ENCODE results near the gene CADM2.

The CADM2 gene

DNA sequence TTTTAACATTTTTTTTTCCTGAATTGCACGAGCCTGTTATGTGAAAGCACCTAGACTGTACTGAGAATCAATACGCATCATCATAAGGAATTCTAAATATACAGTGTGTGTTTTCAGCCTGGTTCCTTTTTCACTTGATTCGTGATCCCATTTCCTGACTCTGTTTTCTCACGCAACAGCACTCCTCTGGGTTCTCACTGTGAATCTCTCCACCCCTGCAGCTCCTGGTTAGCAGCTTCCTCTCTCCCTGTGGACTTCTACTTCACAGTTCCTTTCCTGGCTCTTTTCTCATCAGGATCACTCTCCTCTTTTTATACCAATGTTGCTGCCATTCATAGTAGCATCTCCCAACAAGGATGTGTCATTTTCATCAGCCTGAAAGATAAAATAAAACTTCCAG lies 297.2 kb downstream of the CADM2 start:
- Histone ChIP-seq H3K9me3 (ENCODE audit: control insufficient read depth, insufficient read depth, low read depth, low read length) (no peaks in the 10 kb centered on the region), H3K4me1 (ENCODE audit: control insufficient read depth, insufficient read depth, low read length) (no peaks in the 10 kb centered on the region), H3K36me3 (ENCODE audit: control insufficient read depth in 2 of 2, insufficient read depth in 1 of 2, low read length in 2 of 2) (no peaks in the 10 kb centered on the region), H3K4me3 (ENCODE audit: low read depth, low read length) (no peak overlapping the region), H3K27ac (ENCODE audit: extremely low read depth, low read depth, low read length) (no peak overlapping the region)
- CTCF ChIA-PET = no interaction called here
- no peak for TF ChIP-seq ZNF521 (tag by site-specific recombination; IDR thresholded peaks at IDR 0.05)
- no peak for TF ChIP-seq ZNF16 (tag by site-specific recombination; IDR thresholded peaks at IDR 0.05; ENCODE audit: low read depth)
- TF ChIP-seq ZNF768 (tag by site-specific recombination; IDR thresholded peaks at IDR 0.05) = no peak
- TF ChIP-seq ZNF221 (tag by site-specific recombination; IDR thresholded peaks at IDR 0.05; ENCODE audit: borderline replicate concordance) = no peak
- TF ChIP-seq ZBTB7A (tag by site-specific recombination; IDR thresholded peaks at IDR 0.05; ENCODE audit: low read depth) = no peak
- TF ChIP-seq ZNF416 (tag by site-specific recombination; IDR thresholded peaks at IDR 0.05) = no peak
- POLR2A ChIA-PET = no interaction called here

GRCh38 chr3:85258326-85258725 lies 299.5 kb downstream of the CADM2 start:
- Histone ChIP-seq H3K9me3 (ENCODE audit: control insufficient read depth, insufficient read depth, low read depth, low read length) (no peaks in the 10 kb centered on the region), H3K36me3 (ENCODE audit: control insufficient read depth in 2 of 2, insufficient read depth in 1 of 2, low read length in 2 of 2) (no peaks in the 10 kb centered on the region), H3K27ac (ENCODE audit: extremely low read depth, low read depth, low read length) (no peak overlapping the region), H3K4me3 (ENCODE audit: low read depth, low read length) (no peak overlapping the region), H3K4me1 (ENCODE audit: control insufficient read depth, insufficient read depth, low read length) (no peaks in the 10 kb centered on the region)
- POLR2A ChIA-PET = no interaction called here
- CTCF ChIA-PET = no interaction called here
- TF ChIP-seq, protein P1, sequence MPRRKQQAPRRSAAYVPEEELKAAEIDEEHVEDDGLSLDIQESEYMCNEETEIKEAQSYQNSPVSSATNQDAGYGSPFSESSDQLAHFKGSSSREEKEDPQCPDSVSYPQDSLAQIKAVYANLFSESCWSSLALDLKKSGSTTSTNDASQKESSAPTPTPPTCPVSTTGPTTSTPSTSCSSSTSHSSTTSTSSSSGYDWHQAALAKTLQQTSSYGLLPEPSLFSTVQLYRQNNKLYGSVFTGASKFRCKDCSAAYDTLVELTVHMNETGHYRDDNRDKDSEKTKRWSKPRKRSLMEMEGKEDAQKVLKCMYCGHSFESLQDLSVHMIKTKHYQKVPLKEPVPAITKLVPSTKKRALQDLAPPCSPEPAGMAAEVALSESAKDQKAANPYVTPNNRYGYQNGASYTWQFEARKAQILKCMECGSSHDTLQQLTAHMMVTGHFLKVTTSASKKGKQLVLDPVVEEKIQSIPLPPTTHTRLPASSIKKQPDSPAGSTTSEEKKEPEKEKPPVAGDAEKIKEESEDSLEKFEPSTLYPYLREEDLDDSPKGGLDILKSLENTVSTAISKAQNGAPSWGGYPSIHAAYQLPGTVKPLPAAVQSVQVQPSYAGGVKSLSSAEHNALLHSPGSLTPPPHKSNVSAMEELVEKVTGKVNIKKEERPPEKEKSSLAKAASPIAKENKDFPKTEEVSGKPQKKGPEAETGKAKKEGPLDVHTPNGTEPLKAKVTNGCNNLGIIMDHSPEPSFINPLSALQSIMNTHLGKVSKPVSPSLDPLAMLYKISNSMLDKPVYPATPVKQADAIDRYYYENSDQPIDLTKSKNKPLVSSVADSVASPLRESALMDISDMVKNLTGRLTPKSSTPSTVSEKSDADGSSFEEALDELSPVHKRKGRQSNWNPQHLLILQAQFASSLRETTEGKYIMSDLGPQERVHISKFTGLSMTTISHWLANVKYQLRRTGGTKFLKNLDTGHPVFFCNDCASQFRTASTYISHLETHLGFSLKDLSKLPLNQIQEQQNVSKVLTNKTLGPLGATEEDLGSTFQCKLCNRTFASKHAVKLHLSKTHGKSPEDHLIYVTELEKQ (tag by site-specific recombination; IDR thresholded peaks at IDR 0.05; ENCODE audit: borderline replicate concordance) = no peak
- TF ChIP-seq ZNF530 (tag by site-specific recombination; IDR thresholded peaks at IDR 0.05; ENCODE audit: low read depth) (no peak), GLIS1 (tag by site-specific recombination; IDR thresholded peaks at IDR 0.05) (no peak)

DNA sequence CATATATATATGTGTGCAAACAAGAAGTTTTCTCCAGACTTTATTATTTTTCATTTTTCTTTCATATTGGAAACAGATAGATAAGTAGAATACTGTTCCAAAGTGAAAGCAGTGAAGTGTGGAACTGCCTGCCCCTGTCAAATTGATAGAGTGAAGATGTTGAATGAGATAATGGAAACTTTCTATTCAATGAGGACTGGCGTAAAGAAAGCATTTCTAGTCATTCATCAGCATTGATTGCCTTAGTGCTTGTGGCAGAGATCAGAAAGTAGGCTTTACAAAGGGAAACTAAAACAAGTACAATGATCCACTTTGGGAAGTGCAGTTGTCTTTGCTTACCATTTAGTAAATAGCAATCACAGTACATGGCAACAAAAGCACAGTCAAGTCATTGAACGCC lies 300.0 kb downstream of the CADM2 start:
- H3K4me1 ChIP-seq (ENCODE audit: control insufficient read depth, insufficient read depth, low read length) = no peaks in the 10 kb centered on the region
- TF ChIP-seq ZNF48 (tag by site-specific recombination; IDR thresholded peaks at IDR 0.05) = no peak
- no peak for TF ChIP-seq ZXDB (tag by site-specific recombination; IDR thresholded peaks at IDR 0.05)
- no peak for TF ChIP-seq ZNF639 (tag by site-specific recombination; IDR thresholded peaks at IDR 0.05)
- TF ChIP-seq SCRT1 (tag by site-specific recombination; IDR thresholded peaks at IDR 0.05; ENCODE audit: borderline replicate concordance) = no peak
- TF ChIP-seq ZNF837 (tag by site-specific recombination; IDR thresholded peaks at IDR 0.05) = no peak
- no peak for TF ChIP-seq ZNF776 (tag by site-specific recombination; IDR thresholded peaks at IDR 0.05; ENCODE audit: borderline replicate concordance)
- TF ChIP-seq ZNF19 (tag by site-specific recombination; IDR thresholded peaks at IDR 0.05; ENCODE audit: low read depth) = no peak
- TF ChIP-seq ZNF184 (tag by site-specific recombination; IDR thresholded peaks at IDR 0.05) = no peak
- no peak for TF ChIP-seq ZNF354C (tag by site-specific recombination; IDR thresholded peaks at IDR 0.05; ENCODE audit: borderline replicate concordance, low read depth)
- no peak for TF ChIP-seq CTCF (tag by site-specific recombination; IDR thresholded peaks at IDR 0.05)
- no peak for TF ChIP-seq ZNF768 (tag by site-specific recombination; IDR thresholded peaks at IDR 0.05)
- no peak for TF ChIP-seq ZNF132 (tag by site-specific recombination; IDR thresholded peaks at IDR 0.05; ENCODE audit: borderline replicate concordance)
- no peak for TF ChIP-seq ZNF645 (tag by site-specific recombination; IDR thresholded peaks at IDR 0.05)
- no peak for TF ChIP-seq ZSCAN4 (tag by site-specific recombination; IDR thresholded peaks at IDR 0.05)
- TF ChIP-seq ZNF146 (tag by site-specific recombination; IDR thresholded peaks at IDR 0.05) = no peak
- no peak for TF ChIP-seq ZNF623 (tag by site-specific recombination; IDR thresholded peaks at IDR 0.05)
- H3K27ac ChIP-seq (ENCODE audit: extremely low read depth, low read depth, low read length) = no peak overlapping the region
- ChIA-PET CTCF (no interaction called here), POLR2A (no interaction called here)
- H3K4me3 ChIP-seq (ENCODE audit: low read depth, low read length) = no peak overlapping the region
- no peaks in the 10 kb centered on the region for H3K36me3 ChIP-seq (ENCODE audit: control insufficient read depth in 2 of 2, insufficient read depth in 1 of 2, low read length in 2 of 2)
- H3K9me3 ChIP-seq (ENCODE audit: control insufficient read depth, insufficient read depth, low read depth, low read length) = no peaks in the 10 kb centered on the region
